HG02981 (cell line): ENCODE measurements around the gene ABCG1.

Experiments
- ATAC-seq: cut with Tn5 transposase; IDR thresholded peaks from one replicate; pipeline ENCODE4 v1.9.1; 2021; ENCODE audit warnings: mild to moderate bottlenecking, moderate library complexity; ENCODE audit not compliant: unreplicated experiment

Gene ABCG1

DNA sequence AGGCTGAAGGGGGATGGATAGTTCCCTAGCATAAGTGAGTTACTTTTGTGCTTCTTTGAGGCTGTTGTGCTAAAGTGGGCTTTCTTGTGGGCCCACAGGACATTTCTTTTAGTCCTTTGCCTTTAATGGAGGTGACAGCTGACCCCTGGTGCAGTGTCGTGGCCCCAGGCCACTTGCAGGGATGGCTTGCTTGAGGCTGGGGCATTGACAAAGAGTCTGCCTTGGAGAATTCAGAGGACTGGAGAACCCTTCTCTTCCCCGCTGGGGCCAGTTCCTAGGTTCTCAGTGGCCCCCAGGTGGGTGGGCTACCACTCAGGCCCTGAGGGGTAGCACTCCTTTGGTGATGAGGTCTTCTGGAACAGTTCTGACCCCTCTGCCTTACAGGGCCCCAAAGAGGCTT, 12.8 kb downstream of the ABCG1 start:
- ATAC-seq: no peak

- no peak for ATAC-seq
Measured at GRCh38 chr21:42232176-42232825, 13.4 kb downstream of the ABCG1 start.

- peak; percentile 46 for ATAC-seq
Measured at GRCh38 chr21:42233067-42233961, 14.4 kb downstream of the ABCG1 start.

DNA sequence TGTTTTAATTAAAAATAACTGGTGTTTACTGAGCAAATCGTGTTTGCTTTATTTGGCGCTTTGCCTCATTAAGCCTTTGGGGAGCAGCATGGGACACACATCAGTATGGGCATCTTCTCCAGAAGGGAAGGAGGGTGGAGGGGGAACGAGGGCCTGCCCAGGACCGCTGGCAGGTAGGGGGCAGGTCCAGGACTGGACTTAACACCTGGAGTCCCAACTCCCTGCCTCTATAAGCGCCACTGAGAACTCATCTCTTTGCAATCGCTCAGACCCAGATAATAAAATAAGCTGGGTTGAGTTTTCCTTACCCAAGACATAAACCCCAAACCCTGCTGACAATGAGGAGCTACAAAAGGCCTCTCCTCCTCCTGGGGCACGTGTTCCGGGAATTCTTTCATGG, 15.1 kb downstream of the ABCG1 start:
- no peak for ATAC-seq

GRCh38 chr21:42234464-42235241, 15.7 kb downstream of the ABCG1 start:
- ATAC-seq: no peak

DNA sequence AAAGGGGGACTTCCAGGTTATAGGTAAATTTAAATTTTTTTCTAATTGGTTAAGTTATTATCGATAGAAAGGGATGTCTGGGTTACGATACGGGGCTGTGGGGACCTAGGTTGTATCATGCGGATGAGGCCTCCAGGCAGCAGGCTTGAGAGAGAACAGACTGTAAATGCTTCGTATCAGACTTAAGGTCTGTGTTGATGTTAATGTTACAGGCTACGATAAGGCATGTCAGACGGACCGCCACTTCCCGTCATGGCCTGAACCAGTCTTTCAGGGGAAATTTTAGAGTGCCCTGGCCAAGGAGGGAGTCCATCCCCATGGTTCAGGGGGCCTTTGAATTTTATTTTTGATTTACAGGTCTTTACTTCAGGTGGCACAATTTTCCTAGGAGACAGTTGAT, 16.7 kb downstream of the ABCG1 start:
- no peak for ATAC-seq

DNA sequence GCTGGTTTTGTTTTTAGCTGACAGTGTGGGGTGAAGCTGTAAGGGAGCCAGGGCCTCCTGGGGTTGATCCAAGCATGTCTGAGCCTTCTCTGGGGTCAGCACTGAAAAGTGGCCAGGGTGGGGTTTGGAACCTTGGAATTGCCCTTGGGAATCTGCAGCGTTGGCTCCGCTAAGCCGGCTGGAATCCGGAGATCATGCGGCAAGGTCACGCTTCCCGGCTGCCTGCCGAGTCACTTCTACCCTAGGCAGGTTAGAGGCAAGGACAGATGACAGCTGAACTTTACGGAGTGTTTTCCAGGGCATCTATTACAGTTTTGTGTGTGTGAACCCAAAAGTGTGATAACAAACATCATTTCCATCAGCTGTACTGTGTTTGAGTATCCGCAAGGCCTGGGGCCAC, 17.1 kb downstream of the ABCG1 start:
- no peak for ATAC-seq

DNA sequence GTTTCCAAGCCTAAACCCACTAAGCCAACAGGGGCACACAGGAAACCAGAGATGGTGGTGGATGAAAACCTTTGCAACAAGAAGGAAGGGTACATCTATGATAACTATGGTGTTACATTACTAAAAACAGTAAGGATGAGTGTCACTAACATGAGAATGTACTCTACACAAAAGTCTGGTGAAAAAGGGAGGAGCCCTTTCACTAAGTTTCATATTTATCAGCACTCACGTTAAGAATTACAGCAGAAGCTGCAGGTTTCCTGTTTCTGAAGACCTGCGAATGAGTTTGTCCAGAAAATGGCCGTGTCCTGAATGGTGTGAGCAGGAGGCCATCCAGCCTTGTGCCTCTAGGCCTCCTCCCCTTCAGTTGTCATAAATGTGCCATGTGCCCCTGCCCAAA, 17.8 kb downstream of the ABCG1 start:
- ATAC-seq: no peak

DNA sequence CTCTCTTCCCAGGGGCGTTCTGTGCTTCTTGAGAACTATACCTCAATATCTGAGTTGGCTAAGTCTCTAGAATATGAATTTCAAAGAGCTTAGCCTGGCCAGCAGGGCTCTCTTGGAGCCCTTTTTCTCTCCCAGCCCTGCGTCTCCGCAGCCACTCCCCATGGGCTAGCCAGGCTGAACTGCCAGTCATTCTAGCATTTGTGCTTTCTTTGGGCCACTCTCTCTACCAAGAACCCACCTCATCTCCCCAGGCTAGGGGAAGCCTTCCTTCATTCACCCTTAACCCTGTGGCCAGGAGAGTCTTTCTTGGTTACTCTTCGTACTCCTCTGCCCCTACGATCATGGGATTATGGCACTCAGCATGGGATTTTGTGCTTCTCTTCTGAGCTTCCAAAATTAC, 18.2 kb downstream of the ABCG1 start:
- no peak for ATAC-seq

DNA sequence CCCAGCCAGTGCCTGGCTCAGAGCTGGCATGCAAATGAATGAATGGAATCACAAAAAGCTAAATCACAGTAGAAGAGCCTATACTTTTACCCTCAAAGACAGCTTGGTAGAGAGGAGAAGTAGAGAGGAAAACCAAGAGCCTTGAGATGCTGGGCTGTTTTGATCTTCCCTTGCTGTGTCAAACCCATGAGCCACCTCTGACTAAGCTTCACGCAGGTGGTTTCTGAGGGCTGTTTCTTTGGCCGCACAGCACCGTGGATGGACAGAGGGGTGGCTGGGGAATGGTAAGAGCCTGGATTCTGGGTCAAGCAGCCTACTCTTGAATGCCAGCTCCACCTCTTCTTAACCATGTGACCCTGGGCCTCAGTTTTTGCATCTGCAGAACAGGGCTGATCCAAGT, 18.6 kb downstream of the ABCG1 start:
- ATAC-seq: no peak

- no peak for ATAC-seq
Measured at GRCh38 chr21:42238185-42238934, 19.4 kb downstream of the ABCG1 start.

- no peak for ATAC-seq
Measured at GRCh38 chr21:42239556-42239955, 20.6 kb downstream of the ABCG1 start.

- ATAC-seq: no peak
Measured at GRCh38 chr21:42239973-42240372, 21.0 kb downstream of the ABCG1 start.

DNA sequence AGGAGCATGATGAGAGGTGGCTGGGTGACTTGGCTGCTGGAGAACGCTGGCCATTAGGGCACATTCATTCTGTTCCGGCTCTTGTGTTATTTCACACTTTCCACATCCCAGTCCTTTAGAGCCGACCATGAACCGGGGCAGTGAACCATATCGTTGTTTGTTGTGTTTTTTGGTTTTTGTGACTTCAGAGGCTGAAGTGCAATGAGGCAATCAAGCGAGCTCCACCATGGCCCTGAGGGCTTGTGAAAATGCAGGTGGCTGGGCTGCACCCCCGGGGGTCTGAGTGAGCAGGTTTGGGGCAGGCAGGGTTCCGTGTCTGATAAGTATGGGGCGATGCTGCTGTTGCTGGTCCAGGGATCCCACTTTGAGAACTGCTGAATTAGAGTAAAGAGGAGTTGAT, 23.7 kb downstream of the ABCG1 start:
- no peak for ATAC-seq

- no peak for ATAC-seq
Measured at GRCh38 chr21:42243026-42243425, 24.1 kb downstream of the ABCG1 start.

GRCh38 chr21:42245331-42246193, 26.6 kb downstream of the ABCG1 start:
- no peak for ATAC-seq

DNA sequence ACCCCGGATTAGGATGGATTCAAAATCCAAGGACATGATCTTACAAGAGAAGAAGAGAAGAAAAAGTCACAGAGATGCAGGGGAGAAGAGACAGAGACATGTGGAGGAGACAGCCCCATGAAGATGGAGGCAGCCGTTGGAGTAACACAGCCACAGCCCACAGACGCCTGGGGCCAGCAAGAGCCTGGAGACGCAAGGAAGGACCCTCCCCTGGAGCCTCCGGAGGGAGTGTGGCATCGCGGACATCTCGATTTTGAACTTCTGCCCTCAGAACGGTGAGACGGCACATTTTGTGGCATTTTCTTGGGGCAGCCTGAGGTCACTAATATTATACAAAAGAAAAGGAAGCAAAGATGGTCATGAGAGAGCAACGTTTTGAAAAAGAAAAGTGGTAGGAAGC, 28.8 kb downstream of the ABCG1 start:
- no peak for ATAC-seq

DNA sequence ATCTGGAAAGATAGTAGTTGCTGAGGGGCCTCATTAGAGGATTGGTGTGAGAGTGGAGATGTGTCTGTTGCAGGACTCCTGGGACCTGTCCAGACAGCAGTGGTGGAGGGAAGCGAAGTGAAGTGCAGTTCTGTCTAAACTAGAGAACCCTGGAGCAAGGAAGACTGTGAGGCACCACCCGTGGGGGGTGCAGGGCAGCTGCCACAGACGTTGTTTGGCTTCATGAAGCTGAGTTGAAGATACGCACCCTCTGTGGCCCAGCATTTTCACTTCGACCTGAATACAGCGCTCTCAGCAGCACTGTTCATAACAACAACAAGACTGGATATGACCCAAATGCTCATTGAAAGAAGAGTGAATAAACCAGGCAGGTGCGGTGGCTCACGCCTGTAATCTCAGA, 29.3 kb downstream of the ABCG1 start:
- no peak for ATAC-seq

GRCh38 chr21:42248783-42249597, 30.1 kb downstream of the ABCG1 start:
- no peak for ATAC-seq
